Raji (cell line): ENCODE measurements around the gene PTPN21.

Experiments used
- POLR2A ChIP-seq: IDR thresholded peaks from 2 replicates; pipeline ENCODE4 v1.6.1; 2011; ENCODE audit warnings: low read depth, low read length, control low read depth; ENCODE audit not compliant: insufficient read depth

PTPN21 gene

DNA sequence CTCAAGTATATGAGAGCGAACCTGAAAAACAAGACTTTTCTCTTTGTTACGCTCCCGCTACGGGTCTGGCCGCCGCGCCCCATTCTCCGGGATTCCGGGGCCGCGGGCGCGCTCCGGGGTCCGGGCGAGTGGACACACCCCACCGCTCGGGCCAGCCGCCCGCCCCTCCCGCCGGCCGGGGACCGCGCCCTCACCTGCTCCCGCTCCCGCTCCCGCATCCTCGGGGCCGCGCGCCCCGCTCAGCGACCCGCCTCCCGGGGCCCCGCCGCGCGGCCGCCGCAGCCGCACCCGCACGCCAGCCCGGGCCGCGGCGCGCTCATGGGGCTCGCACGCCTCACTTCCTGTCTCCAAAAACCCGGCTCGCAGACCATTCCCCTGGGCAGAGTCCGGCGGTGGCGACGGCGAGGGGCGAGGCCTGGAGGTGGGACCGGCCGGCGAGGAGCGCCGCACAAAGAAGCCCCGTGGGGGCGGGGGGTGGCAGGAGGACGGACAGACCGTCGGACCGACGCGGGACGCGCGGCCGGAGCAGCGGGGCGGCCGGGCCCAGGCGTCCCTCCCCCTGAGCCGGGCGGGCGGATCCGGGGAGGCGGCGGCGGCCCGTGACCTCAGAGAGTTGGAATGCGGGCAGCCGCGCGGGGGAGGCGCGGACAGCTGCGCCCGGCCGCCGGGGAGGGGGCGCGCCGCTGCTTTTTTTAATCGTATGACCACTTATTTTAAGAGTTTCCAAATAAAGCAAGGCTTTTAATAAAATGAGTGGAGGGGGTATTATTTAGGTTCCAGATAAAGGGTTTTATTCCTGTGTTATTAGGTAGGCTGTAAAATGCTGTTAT, at the start of gene PTPN21:
Gene PTPN21 (minus strand): TSS at position 551 of the 830 bp plus-strand sequence. CDS start 4,590 bp downstream, outside the sequence.
- TF ChIP-seq POLR2A: no peak

DNA sequence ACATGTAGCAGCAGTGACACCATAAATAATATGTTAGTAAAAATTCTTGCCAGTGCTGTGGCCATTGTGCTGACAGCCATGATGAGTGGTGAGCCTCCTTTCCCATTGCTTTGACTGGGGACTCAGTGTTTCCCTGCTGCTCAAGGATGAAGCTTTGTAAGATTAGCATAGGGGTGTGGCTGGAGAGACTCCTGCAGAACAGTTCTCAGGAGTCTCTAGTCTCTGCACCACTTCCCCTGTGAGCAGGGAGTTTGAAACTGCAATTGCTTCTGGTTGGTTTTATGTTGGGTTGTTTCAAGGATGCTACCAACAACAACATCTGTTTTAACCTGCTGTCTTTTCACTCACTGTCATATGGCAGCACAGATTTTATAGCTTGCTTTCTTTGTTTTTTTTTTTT, 49.4 kb upstream of the PTPN21 start:
- TF ChIP-seq POLR2A: no peak

DNA sequence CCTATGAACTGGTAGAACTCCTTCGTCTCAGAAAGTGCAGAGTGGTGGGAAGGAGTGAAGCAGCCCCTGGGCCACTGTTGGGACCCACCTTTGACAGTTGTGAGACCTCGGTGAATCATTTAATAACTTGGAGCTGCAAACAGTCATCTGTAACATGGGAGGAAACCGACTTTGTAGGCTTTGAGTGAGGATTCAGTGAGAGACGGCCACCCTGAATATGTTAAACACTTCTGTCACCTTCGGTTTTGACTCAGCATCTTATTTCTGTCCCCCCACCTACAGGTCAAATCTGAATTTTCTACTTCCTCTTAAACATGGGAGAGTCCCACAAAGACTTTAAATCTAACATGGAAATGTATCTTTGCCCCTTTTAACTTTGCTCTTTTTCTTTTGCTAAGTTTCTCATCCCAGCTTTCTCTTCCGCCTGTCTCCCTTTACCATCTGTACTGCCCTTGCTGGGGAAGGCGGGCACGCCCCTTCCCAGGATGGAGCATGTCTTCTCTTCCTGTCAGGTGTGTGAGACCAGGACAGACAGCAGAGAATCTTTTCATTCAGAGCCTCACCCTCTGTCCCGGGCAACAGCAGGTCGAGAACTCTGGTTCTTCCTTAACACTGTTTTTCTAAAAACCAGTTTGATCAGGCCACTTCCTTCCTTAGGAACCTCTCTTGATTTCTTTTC, 45.1 kb upstream of the PTPN21 start:
- no peak for TF ChIP-seq POLR2A

DNA sequence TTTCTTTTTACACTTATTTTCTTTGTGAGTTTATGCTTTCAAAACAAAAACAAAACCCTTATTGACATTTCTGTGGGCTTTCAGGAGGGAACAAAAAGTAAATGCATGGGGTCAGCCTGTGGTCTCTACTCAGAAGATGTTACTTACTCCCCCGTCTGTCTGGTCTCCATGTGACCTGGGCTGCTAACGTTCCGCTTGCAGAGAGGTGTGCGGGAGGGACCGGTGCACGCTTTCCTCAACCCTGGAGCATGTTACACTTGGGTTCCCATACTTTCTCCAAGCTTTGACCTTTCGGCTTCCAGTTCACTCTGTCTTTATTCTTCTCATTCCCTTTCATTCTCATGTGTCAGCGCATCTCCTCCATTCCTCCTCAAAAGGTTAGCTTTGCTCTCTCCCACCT, 44.5 kb upstream of the PTPN21 start:
- no peak for TF ChIP-seq POLR2A

DNA sequence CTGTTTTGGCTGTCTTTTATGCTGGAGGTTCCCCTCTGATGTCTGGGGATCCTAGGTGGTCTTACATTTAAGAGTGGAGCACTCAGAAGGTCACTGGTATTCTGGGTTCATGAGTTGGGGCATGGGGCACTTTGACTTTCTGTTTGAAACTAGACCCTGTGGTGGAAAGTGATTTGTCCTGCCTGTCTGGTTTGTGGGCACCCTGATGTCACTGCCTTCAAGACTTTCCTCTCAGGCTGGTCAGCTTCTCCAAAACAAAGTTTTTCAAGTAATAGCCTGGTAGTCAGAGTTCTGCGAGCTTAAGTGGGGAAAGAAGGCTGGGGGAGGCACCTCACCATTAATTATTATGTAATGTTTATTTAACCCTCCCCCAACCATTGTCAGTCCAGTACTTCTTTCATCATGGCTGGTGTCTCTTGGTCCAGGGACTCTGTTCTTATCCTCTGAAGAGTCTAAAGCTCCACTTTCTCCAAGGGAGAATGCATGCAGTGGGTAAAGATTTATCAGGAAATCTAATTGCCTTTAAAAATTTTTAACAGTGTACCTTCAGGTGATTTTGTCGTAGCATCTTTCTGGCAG, 43.4 kb upstream of the PTPN21 start:
- TF ChIP-seq POLR2A: no peak

DNA sequence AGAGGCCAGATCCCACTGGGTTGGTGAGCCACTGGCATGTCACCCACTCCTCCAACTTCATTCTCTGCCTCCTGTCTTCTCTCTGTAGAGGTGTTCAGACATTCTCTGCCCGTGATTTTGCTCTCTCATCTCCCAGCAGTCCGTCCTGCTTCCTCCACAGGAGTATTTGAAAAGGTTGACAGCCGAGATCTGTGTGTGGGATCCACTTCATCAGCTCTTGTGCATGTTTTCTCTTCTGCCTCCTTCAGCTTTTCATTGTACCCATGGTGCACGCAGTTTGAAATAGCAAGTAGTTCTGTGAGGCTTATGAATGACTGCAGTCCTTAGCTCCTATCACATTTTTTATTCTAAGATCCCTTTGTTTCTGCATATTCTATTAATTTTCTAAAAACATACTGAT, 42.8 kb upstream of the PTPN21 start:
- no peak for TF ChIP-seq POLR2A

DNA sequence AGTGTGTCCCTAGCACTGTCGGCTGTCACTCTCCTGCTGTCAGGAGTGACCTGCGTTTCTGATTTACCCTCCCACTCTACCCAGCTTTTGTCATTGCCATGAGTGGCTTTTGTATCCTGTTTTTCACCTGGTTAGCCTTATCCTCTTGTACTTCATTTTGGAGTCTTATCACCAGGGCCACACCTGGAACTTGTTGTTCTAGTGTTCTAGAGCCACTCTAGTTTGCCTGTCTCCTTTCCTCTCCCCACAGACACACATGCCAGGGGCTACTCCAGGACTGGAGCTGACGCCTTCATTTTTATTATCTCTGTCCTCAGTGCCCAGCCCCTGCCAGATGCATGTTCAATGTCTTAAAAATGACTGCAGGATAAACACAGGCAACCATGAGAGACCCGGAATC, 42.2 kb upstream of the PTPN21 start:
- no peak for TF ChIP-seq POLR2A

DNA sequence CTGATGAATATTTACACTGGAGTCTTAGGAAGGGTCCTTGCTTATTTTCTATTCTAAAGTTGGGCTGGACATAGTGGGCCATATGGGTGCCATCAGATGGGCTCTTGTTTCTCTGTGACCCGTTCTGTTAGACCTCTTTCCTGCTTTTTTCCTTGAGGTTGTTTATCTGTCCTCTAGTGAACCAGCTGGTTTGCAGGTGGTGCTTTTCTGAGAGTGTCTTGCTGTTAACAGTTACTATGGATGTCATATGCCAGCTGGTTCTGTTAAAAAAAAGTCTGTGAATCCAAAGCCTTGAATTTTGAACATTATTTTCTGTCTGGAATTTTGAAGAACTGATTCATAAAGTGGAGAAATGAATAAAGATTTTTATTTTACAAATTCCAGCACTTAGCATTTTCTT, 37.2 kb upstream of the PTPN21 start:
- TF ChIP-seq POLR2A: no peak

DNA sequence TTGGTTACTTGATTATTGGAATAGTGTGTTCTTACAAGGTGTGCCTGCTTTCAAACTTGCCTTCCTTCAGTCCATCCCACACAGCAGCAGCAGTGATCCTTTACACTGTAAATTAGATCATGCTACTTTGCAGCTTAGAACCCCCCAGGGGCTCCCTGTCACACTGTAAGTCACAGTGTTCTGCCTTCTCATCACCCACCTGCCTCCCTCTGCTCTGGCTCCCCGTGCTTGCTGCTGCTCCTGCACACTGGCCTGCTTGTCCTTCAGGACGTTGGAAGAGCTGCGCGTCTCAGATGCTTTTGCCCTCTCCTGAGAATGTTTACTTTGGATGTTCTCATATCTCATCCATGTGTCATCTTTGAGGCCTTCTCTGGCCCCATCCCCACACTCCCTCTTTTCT, 35.4 kb upstream of the PTPN21 start:
- TF ChIP-seq POLR2A: no peak

DNA sequence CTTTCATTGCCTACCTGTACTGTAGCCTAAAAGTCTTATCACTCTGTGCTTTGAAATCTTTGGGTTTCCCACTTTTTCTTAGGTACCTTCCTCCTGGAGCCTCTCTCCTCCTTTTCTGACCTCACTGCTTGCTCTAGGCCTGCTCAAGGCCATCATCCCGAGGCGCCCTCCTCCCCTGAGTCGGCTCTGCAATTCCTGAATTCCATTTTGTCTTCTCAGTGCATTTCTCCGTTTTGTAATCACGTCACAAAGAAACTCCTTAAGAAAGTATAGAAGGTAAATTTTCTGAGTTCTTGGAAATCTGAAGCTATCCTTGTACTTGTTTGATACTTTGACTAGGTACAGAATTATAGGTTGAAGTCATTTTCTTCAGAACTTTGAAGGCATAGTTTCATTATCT, 33.3 kb upstream of the PTPN21 start:
- TF ChIP-seq POLR2A: no peak

DNA sequence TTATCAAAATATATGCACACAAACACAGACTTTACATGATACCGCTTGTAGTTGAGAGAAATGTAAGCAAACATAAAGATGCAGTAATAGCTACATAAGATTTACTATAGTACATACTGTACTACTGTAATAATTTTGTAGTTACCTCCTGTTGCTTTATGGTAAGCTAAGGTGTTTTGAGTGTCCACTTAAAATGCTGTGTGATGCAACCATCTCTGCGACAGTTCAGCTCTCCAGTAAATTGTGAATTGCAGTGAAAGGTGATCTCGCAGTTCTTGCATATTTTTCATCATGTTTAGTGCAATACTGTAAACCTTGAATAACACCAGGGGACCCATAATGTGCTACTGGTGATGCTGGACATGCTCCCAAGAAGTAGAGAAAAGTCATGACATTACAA, 29.6 kb upstream of the PTPN21 start:
- no peak for TF ChIP-seq POLR2A

DNA sequence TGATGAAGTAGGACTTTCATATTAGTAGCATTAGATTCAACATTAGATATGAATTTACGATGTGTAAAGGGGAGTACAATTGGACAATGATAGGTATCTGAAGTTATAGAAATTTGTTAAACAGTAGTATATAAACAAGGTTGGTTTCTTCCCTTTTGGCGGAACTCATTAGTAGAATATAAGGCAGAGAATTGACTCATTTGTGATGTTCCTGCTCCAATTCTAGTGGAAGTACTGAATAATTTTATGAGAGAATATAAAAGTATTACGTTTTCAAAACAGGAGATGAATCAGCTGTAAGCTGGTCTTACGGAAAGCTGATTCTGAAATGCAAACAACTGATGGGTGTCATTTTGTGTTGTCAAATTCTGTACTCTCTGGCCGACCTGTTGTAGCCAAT, 21.4 kb upstream of the PTPN21 start:
- TF ChIP-seq POLR2A: no peak

DNA sequence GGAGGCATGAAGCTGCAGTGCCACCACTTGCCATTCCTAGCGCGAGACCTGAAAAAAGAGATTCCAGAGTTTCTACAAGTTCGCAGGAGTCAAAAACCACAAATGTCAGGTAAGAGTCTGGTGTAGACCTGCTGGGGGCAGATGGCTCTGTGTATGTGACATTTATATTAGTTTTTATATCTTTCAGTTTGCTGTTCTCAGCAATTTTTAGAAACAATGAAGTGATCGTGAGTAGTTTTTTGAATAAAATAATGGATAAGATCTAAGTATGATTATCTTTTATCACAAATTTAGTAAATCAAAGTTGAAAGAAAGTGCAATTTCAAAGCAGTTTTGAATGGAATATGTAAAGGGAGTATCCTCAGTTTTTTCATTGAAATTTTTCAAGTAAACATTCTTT, 17.3 kb upstream of the PTPN21 start:
- no peak for TF ChIP-seq POLR2A

DNA sequence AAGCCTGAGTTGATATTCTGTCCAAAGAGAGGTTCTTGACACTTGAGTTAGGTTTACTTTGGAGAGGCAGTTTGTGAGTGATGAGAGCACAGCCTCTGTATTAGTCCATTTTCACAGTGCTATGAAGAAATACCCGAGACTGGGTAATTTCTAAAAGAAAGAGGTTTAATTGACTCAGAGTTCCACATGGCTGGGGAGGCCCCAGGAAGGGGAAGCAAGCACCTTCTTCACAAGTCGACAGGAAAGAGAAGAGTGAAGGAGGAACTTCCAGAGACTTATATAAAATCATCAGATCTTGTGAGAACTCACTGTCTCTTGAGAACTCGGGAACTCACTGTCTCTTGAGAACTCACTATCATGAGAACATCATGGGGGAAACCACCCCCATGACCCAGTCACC, 13.4 kb upstream of the PTPN21 start:
- no peak for TF ChIP-seq POLR2A

DNA sequence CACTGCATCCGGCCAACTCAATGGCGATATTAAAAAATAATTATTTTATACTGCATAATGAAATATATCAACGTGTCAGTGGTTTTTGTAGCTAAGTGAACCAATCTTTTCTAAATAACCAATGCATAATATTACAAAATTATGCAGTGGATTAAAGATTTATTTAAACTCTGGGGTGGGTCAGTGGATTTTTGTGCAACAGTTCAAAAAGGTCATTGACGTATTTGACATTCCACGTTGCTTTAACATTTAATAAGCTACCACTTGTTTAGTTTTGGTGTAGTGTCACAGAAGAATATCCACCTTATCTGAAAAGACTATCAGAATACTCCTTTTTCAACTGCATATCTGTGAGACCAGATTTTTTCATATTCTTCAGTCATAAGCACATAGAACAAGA, 10.6 kb upstream of the PTPN21 start:
- TF ChIP-seq POLR2A: no peak

DNA sequence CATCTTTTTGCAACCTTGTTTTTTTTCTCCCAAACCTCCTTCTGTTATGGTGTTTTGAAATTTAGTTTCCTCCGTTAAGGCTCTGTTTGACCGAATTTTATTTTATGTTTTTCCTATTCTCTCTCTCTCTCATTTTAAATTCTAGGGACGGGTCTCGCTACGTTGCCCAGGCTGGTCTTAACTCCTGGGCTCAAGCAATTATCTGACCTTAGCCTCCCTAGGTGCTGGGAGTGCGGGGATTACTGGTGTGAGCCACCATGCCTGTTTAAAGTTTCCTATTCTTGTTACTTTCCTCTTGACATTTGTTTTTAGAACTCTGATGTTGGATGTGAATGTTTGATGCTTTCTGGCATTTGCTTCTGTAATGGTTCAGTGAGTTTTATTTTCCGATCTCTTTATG, 9.0 kb upstream of the PTPN21 start:
- TF ChIP-seq POLR2A: no peak
